Effector memory CD4-positive, alpha-beta T cell (primary cell): ENCODE data around the gene KIF1A.

Experiments used
- DNase-seq, 3 donors: peaks; one replicate each; pipeline ENCODE4 v3.0.0-alpha.2; 2020
- H3K27ac ChIP-seq: 2 replicates; pipeline ENCODE4 v1.7.0; 2013; ENCODE audit warnings: mild to moderate bottlenecking, low read length, moderate library complexity; ENCODE audit not compliant: insufficient read depth, poor library complexity, severe bottlenecking
- H3K27me3 ChIP-seq: replicated peaks from 2 replicates; pipeline ENCODE4 v1.7.0; 2013; ENCODE audit warnings: mild to moderate bottlenecking, low read length; ENCODE audit not compliant: insufficient read depth, control insufficient read depth, poor library complexity, severe bottlenecking
- H3K36me3 ChIP-seq: 2 replicates; pipeline ENCODE4 v1.7.0; 2013; ENCODE audit warnings: mild to moderate bottlenecking, low read length, moderate library complexity; ENCODE audit not compliant: control insufficient read depth, insufficient read depth
- H3K4me1 ChIP-seq: 2 replicates; pipeline ENCODE4 v1.7.0; 2013; ENCODE audit warnings: low read length, mild to moderate bottlenecking; ENCODE audit not compliant: control insufficient read depth, insufficient read depth, poor library complexity, severe bottlenecking
- H3K4me3 ChIP-seq: 2 replicates; pipeline ENCODE4 v1.7.0; 2013; ENCODE audit warnings: low read length, low read depth, mild to moderate bottlenecking; ENCODE audit not compliant: insufficient read depth, poor library complexity, severe bottlenecking
- H3K9me3 ChIP-seq: 2 replicates; pipeline ENCODE4 v1.7.0; 2013; ENCODE audit warnings: mild to moderate bottlenecking, low read length, moderate library complexity; ENCODE audit not compliant: control insufficient read depth

The KIF1A gene

GRCh38 chr2:240818293-240819125, 1.5 kb downstream of the KIF1A start:
- Histone ChIP-seq H3K36me3 (no peaks in the 10 kb centered on the region), H3K27me3 (peaks cover 33% of the 10 kb centered on the region), H3K27ac (no peak overlapping the region), H3K4me3 (no peak overlapping the region), H3K4me1 (peaks cover 17% of the 10 kb centered on the region), H3K9me3 (no peaks in the 10 kb centered on the region)
- DNase-seq = no peak

DNA sequence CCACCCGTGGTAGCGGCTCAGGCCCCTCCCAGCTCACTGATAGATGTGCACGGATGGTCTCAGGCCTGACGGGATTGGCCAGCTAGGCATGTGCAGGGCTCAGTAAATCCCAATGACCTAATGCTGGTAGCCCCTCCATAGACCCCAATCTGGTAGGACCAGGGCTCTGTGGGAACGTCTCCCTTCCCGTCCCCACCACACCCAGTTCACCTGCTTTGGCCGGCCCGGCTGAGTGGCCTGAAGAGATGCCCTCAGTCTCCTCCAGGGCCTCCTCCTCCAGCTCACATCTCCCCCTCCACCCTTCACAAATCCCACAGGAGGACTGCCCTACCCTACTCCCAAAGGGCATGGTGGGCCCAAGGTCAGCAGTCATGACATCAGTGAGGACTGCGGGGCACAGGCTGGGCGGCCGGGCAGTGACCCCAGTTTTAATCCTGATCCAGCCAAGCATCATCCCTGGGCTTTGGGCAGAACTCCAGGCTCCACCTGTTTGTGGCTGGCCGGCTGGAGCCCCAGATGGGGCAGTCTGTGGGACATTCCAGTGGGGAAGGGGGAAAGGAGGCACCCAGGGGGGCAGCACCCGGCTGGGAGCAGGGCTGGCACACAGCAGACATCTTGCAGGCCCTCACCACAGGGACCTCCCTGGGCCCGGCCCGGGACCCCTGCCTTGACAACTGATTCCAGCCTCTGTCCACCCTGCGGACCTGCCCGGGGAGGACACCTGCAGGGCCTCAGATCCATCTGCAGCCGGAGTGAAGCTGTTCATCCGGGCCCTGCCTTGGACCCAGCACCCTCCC, 2.3 kb downstream of the KIF1A start:
- peaks cover 33% of the 10 kb centered on the region for H3K27me3 ChIP-seq
- peaks cover 17% of the 10 kb centered on the region for H3K4me1 ChIP-seq
- H3K27ac ChIP-seq = no peak overlapping the region
- no peak for DNase-seq
- H3K36me3 ChIP-seq = no peaks in the 10 kb centered on the region
- H3K9me3 ChIP-seq = no peaks in the 10 kb centered on the region
- no peak overlapping the region for H3K4me3 ChIP-seq

DNA sequence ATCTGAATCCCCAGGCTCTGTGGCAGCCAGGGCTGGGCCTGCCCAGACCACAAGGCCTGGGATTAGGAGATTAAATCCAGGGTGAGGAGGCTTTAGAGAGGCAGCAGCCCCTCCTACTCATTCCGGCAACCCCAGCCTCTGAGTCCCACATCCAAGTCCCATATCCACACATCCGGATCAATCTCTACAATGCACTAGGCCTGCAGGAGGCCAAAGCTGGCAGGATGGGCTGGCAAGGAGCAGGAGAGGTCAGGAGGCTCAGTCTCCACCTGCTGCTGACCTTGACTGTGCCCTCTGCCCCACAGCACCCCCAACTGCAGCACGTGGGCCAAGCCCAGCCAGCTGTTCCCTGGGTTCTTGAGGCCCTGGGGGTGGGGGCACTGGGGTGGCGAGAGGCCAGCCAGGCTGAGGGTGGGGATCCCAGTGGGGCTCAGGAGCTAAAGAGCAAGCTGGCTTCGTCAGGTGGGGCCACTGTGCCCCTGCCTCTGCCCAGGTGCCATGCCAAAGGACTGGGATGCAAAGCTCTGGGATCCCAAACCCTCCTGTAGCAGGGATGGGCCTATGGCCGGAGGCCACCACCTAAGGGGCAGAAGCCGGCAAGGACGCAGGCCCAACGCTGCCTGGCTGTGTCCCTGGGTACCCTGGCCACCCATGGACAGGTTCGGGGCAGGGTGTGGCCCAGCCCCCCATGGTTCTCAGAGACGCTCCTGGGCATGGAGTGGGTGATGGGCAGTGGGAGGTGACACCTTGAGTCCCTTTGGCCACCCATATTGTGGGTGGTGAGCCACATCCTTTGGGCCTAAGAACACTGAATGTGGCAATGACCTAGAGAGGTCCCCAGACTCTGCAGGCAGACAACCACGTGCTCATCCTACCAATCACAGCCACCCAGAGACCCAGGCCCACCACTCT, 3.2 kb downstream of the KIF1A start:
- no peak overlapping the region for H3K4me3 ChIP-seq
- no peak overlapping the region for H3K27ac ChIP-seq
- DNase-seq = no peak
- H3K36me3 ChIP-seq = no peaks in the 10 kb centered on the region
- H3K4me1 ChIP-seq = peaks cover 17% of the 10 kb centered on the region
- H3K27me3 ChIP-seq = peaks cover 33% of the 10 kb centered on the region
- no peaks in the 10 kb centered on the region for H3K9me3 ChIP-seq

DNA sequence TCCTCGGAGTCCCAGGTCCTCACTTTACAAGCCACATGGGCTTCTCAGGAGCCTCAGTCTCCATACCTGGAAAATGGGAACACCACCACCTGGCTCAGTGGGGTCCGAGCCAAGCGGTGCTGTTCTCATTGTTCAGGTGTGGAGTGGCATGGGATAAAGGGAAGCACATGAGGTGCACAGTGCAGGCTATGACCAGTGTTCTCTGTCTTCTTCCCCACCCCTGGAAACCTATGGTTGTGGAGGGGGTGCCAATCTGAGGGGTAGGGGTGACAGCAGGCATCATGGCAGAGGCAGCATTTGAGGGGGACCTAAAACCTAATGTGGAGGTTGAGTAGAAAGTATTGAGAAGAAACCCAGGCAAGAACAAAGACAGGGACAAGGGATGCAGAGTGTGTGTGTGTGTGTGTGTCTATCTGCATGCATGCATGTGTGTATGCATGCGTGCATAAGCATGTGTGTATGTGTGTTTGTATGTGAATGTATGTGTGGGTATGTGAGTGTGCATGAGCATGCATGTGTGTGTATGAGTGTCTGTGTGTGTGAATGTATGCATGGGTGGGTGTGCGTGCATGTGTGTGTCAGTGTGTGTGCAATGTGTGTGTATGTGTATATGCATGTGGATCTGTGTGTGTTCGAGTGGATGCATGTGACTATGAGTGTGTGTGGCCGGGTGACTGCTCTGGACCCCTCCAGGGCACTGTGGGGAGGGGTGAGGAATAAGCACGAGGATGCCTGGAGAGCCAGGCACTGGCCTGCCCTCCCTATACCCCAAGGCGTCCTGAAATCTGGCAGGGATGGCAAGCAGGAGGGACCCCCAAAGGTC, 4.0 kb downstream of the KIF1A start:
- Histone ChIP-seq H3K36me3 (no peaks in the 10 kb centered on the region), H3K27ac (no peak overlapping the region), H3K4me3 (no peak overlapping the region), H3K9me3 (no peaks in the 10 kb centered on the region), H3K27me3 (peaks cover 25% of the 10 kb centered on the region), H3K4me1 (peaks cover 13% of the 10 kb centered on the region)
- DNase-seq = no peak

GRCh38 chr2:240814946-240815760, 4.9 kb downstream of the KIF1A start:
- peaks cover 8% of the 10 kb centered on the region for H3K4me1 ChIP-seq
- DNase-seq = no peak
- H3K27me3 ChIP-seq = peaks cover 17% of the 10 kb centered on the region
- H3K27ac ChIP-seq = no peak overlapping the region
- no peaks in the 10 kb centered on the region for H3K9me3 ChIP-seq
- no peaks in the 10 kb centered on the region for H3K36me3 ChIP-seq
- H3K4me3 ChIP-seq = no peak overlapping the region

GRCh38 chr2:240814280-240814679, 5.7 kb downstream of the KIF1A start:
- Histone ChIP-seq H3K27ac (no peak overlapping the region), H3K4me1 (peaks cover 4% of the 10 kb centered on the region), H3K36me3 (no peaks in the 10 kb centered on the region), H3K9me3 (no peaks in the 10 kb centered on the region), H3K4me3 (no peak overlapping the region), H3K27me3 (peaks cover 11% of the 10 kb centered on the region)
- DNase-seq = no peak

DNA sequence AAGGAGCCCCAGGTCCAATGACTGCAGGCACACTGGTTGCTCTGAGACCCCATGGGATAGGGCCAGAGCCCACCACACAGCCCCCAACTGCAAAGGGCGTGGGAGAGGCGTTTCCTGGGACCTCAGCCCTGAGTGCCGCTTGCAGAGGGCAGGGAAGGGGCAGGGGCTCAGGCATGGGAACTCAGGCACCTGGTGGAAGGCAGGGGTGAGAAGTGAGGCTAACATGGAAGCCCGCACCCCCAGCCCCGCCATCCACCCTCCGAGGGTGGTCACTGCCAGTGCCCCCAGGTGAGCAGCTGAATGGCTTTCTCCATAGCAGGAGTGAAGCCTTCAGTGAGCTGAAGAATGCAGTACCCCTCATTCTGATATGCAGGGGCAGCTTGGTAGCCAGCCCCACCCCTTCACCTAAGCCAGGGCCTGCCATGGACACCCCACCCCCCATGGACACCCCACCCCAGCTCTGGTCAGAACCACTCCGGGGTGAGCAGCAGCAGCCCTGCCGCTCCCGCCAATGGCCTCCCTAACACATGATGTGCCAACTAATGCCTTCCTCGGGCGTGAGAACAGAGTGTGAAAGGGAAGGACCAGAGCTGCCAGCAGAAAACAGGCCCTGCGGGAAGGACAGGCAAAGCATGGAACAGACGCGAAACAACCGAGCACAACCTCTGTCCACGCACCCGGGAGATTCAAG, 6.6 kb downstream of the KIF1A start:
- H3K27me3 ChIP-seq = peaks cover 2% of the 10 kb centered on the region
- H3K36me3 ChIP-seq = no peaks in the 10 kb centered on the region
- no peaks in the 10 kb centered on the region for H3K9me3 ChIP-seq
- DNase-seq = no peak
- no peaks in the 10 kb centered on the region for H3K4me1 ChIP-seq
- no peak overlapping the region for H3K4me3 ChIP-seq
- H3K27ac ChIP-seq = no peak overlapping the region

DNA sequence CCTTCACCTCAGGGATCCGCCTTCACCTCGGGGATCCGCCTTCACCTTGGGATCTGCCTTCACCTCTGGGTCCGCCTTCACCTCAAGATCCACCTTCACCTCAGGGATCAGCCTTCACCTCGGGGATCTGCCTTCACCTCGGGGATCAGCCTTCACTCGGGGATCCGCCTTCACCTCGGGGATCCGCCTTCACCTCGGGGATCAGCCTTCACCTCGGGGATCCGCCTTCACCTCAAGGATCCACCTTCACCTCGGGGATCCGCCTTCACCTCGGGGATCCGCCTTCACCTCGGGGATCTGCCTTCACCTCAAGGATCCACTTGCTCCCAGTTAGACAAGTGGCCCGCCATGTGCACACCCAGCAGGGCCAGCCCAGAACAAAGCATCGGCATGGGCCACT, 7.3 kb downstream of the KIF1A start:
- H3K27ac ChIP-seq = no peak overlapping the region
- H3K4me3 ChIP-seq = no peak overlapping the region
- DNase-seq = no peak
- no peaks in the 10 kb centered on the region for H3K9me3 ChIP-seq
- H3K4me1 ChIP-seq = no peaks in the 10 kb centered on the region
- H3K27me3 ChIP-seq = no peaks in the 10 kb centered on the region
- H3K36me3 ChIP-seq = no peaks in the 10 kb centered on the region
